ENCODE data around the gene ELL. TPM values are rescaled to one million over a fixed set of nuclear protein-coding genes. Genes with fewer than 3 reads are reported as not detected.
A peak's percentile ranks its signal among the peaks of the same experiment; 100 is the strongest.

Gene ELL
- total RNA-seq, 1 donor from 2014 or later, result 9.7 TPM

GRCh38 chr19:18423258-18424020 lies 98.4 kb downstream of the ELL start:
- DNase-seq (ENCODE audit: low read depth) (no peak), FAIRE-seq (no peak)
- H3K4me3 ChIP-seq (ENCODE audit: low read depth, low read length), result no peak overlapping the region
- no peaks in the 10 kb centered on the region for H3K27me3 ChIP-seq (ENCODE audit: control insufficient read depth, insufficient read depth, low read length)
- TF ChIP-seq CTCF (IDR thresholded peaks at IDR 0.05; ENCODE audit: insufficient read depth, low read length, severe bottlenecking), result no peak
- no peaks in the 10 kb centered on the region for H3K36me3 ChIP-seq (ENCODE audit: control insufficient read depth, insufficient read depth, low read length)

GRCh38 chr19:18422530-18423191 lies 99.2 kb downstream of the ELL start:
- H3K27me3 ChIP-seq (ENCODE audit: control insufficient read depth, insufficient read depth, low read length), result no peaks in the 10 kb centered on the region
- H3K4me3 ChIP-seq (ENCODE audit: low read depth, low read length), result no peak overlapping the region
- no peak for FAIRE-seq
- no peaks in the 10 kb centered on the region for H3K36me3 ChIP-seq (ENCODE audit: control insufficient read depth, insufficient read depth, low read length)
- DNase-seq (ENCODE audit: low read depth), result no peak
- TF ChIP-seq CTCF (IDR thresholded peaks at IDR 0.05; ENCODE audit: insufficient read depth, low read length, severe bottlenecking), result no peak

GRCh38 chr19:18421371-18421959 lies 100.4 kb downstream of the ELL start:
- H3K27me3 ChIP-seq (ENCODE audit: control insufficient read depth, insufficient read depth, low read length), result no peaks in the 10 kb centered on the region

GRCh38 chr19:18420930-18421329 lies 100.9 kb downstream of the ELL start:
- Histone ChIP-seq H3K36me3 (ENCODE audit: control insufficient read depth, insufficient read depth, low read length) (no peaks in the 10 kb centered on the region), H3K27me3 (ENCODE audit: control insufficient read depth, insufficient read depth, low read length) (no peaks in the 10 kb centered on the region), H3K4me3 (ENCODE audit: low read depth, low read length) (no peak overlapping the region)
- TF ChIP-seq CTCF (IDR thresholded peaks at IDR 0.05; ENCODE audit: insufficient read depth, low read length, severe bottlenecking), result no peak
- no peak for FAIRE-seq
- DNase-seq (ENCODE audit: low read depth), result no peak

More at GRCh38 chr19:18421371-18421959, 100.4 kb downstream of the ELL start:
- no peaks in the 10 kb centered on the region for H3K36me3 ChIP-seq (ENCODE audit: control insufficient read depth, insufficient read depth, low read length)
- DNase-seq (ENCODE audit: low read depth), result no peak
- no peak for FAIRE-seq
- no peak overlapping the region for H3K4me3 ChIP-seq (ENCODE audit: low read depth, low read length)
- no peak for TF ChIP-seq CTCF (IDR thresholded peaks at IDR 0.05; ENCODE audit: insufficient read depth, low read length, severe bottlenecking)

- Histone ChIP-seq H3K36me3 (ENCODE audit: control insufficient read depth, insufficient read depth, low read length) (no peaks in the 10 kb centered on the region), H3K4me3 (ENCODE audit: low read depth, low read length) (peak overlapping the region; percentile 59), H3K27me3 (ENCODE audit: control insufficient read depth, insufficient read depth, low read length) (no peaks in the 10 kb centered on the region)
- no peak for DNase-seq (ENCODE audit: low read depth)
- TF ChIP-seq CTCF (IDR thresholded peaks at IDR 0.05; ENCODE audit: insufficient read depth, low read length, severe bottlenecking), result no peak
- no peak for FAIRE-seq
Observed at GRCh38 chr19:18419699-18420460, 102.0 kb downstream of the ELL start.
